HCEC 1CT (cell line): ENCODE results near the gene ADGRB3.
"Not testable (repeated sequence)": the region's sequence is repeated elsewhere in the genome, so short reads cannot be mapped to it uniquely, and the experiment has no call there.

Experiments used
- DNase-seq: peaks from one replicate; pipeline ENCODE4 v3.0.0-alpha.2; 2017

The ADGRB3 gene

DNA sequence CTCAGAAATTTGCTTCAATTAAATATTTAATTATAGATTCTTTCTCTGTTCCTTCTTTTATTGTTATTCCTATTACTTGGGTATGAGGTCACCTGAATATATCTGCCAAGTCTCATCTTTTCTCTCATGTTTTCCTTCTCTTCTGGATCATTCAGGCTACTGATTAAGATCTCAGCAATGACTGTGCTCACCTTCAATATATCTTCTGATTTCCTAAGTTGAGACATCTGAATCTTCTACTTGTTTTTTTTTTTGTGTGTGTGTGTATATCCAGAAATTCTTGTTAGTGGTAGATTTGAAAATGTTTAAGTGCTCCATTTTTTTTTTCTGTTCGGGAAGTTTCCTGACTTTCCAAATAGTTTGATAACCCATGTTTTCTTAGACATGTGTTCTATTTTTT lies 108.0 kb downstream of the ADGRB3 start:
- no peak for DNase-seq

DNA sequence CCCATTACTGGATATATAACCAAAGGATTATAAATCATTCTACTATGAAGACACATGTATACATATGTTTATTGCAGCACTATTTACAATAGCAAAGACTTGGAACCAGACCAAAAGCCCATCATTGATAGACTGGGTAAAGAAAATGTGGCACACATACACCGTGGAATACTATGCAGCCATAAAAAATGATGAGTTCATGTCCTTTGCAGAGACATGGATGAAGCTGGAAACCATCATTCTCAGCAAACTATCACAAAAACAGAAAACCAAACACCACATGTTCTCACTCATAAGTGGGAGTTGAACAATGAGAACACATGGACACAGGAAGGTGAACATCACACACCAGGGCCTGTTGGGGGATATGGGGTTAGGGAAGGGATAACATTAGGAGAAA lies 109.3 kb downstream of the ADGRB3 start:
- DNase-seq: not testable (repeated sequence)

DNA sequence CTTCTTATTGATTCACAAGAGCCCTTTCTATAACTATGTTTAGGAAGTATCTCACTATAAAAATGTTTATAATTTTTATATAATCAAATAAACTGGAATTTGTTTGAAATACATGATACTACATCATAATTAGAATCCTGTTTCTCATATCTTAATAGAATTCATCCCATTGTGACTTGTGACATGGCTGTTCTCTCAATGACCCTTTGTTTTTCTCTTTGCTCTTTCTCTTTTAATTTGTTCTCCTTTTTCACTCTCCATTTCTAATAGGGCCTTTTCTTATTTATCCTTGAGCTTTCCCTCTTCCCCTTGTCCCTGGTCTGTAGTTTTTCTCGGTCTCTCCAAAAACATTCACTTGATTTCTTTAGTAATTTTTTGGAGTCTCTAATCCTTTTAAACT lies 111.3 kb downstream of the ADGRB3 start:
- DNase-seq: no peak

DNA sequence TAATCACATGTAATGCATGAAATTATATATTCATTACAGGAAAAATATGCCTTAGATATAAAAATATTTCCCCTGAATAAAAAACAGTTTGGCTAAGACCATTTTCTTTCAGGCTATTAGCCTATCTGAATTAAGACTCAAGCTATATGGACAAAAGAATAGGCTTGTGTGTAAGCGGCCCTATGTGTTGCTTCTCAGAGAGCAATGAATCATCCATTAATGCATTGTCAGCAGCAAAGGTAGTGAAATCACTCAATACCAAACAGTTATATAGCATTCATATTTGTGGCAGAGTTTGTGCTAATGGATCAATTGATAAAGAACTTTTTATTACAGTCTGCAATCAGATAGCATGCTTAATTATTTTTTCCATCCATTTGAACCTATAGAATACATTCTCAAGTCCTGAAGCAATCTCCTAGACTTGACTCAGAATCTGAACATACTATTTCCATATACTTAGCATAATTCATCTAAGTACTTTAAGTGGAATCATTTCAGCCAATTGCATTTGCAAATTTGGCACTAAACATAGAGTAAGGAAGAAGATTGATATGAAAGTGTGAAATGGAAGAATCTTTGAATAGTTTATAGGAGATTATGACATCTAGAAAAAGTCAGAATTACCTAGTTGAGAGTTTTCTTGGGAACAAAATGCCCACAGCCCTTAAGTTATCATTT lies 112.2 kb downstream of the ADGRB3 start:
- no peak for DNase-seq

GRCh38 chr6:68747832-68748231 lies 112.8 kb downstream of the ADGRB3 start:
- DNase-seq: not testable (repeated sequence)

- DNase-seq: no peak
These were observed 119.7 kb downstream of the ADGRB3 start for GRCh38 chr6:68754681-68755213.

- no peak for DNase-seq
These were observed 121.6 kb downstream of the ADGRB3 start for GRCh38 chr6:68756454-68757375.

DNA sequence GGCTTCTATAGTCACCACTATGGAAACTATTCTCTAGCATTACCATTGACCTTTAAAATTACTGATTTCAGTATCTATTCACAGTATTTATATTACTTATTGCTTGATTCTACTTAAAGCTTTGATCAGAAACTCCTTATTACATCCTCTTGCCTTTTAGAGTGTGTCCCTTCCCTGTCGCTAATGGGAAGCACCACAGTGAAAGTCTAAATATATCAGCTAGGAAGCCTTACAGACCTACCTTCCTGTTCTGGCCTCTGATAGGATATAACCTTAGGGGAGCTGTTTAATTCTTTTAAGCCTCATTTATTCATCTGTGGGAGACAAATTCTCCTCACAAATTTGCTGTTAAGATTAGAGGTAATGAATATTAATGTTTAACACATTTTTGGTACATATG lies 122.7 kb downstream of the ADGRB3 start:
- DNase-seq: no peak

DNA sequence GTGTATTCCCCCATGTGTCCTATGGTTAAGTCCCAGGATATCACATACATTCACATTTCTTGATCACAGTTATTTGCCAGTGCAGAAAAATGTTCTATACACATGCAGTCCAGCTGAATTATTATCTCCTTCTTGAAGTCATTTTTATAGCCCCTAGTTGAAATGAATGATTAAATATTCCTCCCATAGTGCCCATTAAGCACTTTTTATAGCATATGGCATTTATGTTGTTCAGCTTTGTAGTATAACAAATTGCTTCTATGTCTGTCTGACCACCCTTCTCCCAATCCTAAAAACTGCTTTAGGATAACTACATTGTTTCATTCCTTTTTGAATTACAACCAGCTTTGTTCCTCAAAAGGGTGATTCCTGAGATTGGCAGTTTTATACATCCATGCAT lies 123.5 kb downstream of the ADGRB3 start:
- no peak for DNase-seq

DNA sequence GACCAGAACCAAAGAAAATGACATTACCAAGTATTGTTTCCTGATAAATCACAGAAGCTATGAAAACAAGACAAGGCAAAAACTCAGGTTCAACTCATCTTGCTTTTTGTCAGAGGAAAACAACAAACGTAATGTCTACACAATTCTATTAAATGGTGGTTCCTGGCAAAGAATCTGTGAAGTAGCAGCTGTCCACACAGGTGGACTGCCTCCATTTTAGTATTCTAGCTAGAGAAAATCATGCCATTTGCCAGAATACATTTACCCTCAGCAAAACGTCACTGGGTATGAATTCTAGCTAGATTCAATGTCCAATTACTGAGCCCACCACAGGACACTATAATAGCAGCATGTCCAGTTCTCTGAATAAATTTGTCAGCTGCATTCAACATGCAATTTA lies 125.4 kb downstream of the ADGRB3 start:
- DNase-seq: no peak

DNA sequence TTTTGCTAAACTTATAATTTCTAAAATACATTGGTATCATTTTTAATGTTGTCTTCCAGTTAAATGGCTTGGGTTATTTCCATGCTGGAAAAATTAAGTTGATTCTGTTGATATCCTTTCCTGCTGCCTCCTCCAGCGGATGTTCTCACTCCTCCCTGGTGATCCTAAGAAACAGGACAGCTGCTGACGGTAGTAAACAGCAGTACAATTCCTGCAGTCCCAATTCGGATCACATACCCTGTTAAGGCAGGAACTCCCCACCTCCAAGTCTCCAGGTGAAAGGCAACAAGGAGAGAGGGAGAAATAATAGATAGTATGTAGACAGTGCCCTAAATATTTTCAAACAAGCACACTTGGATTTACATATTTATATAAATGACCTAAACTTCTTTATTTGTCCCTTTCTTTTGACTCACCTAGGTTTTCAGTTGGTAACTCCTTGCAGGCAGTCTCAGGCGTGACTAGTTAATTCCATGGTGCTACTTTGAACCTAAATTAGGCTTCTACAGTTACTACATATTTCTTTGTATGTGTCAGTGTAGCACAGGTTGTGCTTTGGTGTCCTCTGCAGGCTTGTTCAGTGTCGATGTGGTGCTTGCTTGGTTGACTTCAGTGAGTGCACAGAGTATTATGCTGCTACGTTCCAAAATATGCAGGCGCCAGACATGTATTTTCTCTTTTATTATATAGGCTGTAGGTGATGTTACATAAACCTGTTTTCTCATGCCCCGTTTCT lies 126.0 kb downstream of the ADGRB3 start:
- no peak for DNase-seq

GRCh38 chr6:68761985-68762384 lies 126.9 kb downstream of the ADGRB3 start:
- no peak for DNase-seq

DNA sequence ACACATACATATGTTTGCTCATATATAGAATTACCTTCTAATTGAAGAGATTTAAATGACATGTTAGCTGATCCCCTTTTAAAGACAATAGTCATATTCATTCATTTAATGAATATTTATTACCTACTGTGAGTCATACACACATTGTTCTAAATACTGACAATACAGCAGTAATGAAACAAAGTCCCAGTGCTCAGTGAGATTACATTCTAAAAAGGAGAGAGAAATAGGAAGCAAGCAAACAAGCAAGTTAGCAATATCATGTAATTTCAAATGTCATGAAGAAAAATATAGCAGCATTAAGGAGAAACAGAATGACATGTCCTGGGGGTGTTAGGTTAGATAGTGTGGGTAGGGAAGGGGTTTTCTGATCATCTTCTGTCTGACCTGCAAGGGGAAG lies 136.3 kb downstream of the ADGRB3 start:
- DNase-seq: no peak

DNA sequence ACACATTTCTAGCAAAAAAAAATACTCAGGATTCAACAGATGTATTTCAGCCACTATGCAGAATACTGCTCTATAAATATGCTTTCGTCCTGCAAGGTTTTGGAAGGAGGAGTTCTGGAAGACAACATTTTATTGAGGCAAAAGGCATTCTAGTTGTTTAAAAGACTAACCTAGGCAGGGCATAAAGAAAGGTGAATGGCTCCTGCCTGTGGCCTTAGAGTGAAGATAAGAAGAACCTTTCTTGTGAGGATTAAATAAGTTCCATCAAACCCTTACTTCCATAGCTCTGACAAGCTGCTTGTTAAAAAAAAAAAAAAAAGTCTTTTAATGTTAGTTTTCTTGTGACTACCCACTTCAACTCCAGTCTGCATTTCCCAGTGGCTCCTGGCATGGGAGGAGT lies 139.8 kb downstream of the ADGRB3 start:
- no peak for DNase-seq

GRCh38 chr6:68776354-68776753 lies 141.3 kb downstream of the ADGRB3 start:
- DNase-seq: no peak

GRCh38 chr6:68777956-68778355 lies 142.9 kb downstream of the ADGRB3 start:
- DNase-seq: no peak

DNA sequence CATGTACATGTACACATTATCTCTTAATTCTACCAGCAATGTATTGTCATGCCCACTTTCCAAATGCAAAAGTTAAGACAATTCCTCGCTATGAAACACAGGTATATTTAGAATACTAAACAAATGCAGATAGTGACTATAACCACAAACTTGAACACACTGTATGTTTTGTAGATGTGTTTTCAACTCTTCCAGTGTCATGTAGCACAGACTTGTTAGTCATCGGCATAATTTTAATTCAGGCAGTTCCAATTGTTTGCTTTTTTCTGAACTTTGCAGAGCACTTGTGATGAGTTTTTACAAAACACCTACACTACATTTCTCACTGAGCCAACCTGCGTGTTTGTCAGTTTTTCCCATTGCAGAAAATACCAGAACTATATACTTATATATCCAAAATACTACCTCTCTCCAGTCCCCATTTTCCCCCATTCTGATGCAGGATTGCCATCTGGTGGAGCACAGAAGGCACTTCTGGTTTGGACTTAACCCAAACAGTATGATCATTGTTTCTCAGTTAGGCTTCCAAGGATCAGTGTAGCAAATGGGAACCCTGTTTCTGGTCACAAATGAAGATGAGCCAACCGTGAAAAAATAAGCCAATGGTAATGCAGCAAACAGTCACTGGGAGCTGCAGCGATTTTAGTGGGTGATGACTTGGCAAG lies 143.4 kb downstream of the ADGRB3 start:
- peak; percentile 4 for DNase-seq

DNA sequence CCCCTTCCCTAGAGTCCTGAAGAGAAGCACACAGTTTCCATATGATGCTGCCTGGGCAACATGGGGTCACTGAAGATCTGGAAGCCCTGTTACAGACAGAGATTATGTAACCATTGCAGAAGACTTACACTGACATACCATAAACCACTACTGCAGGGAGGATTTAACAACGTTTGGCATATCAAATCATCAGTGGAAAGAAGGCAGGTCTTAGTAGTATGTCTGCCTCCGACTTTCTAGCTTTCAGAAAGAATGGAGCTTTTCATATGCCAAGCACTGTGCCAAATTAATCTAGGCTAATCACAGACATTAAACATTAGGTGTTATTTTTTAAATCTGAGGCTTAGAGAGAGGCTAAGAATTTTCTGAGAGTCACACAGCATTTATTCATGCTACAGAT lies 144.3 kb downstream of the ADGRB3 start:
- DNase-seq: no peak

DNA sequence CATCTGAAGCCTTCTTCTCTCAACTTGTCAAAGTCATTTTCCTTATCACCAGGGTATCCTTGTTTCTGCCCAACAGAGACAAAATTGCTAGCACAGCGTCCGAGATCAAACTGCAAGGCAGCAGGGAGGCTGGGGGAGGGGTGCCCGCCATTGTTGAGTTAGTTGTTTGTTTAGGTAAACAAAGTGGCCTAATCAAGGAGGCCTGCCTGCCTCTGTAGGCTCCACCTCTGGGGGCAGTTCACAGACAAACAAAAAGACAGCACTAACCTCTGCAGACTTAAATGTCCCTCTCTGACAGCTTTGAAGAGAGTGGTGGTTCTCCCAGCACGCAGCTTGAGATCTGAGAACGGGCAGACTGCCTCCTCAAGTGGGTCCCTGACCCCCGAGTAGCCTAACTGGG lies 155.0 kb downstream of the ADGRB3 start:
- not testable (repeated sequence) for DNase-seq

GRCh38 chr6:68814976-68815375 lies 179.9 kb downstream of the ADGRB3 start:
- DNase-seq: not testable (repeated sequence)

- DNase-seq: no peak
These were observed 191.4 kb downstream of the ADGRB3 start for GRCh38 chr6:68826501-68826900.

DNA sequence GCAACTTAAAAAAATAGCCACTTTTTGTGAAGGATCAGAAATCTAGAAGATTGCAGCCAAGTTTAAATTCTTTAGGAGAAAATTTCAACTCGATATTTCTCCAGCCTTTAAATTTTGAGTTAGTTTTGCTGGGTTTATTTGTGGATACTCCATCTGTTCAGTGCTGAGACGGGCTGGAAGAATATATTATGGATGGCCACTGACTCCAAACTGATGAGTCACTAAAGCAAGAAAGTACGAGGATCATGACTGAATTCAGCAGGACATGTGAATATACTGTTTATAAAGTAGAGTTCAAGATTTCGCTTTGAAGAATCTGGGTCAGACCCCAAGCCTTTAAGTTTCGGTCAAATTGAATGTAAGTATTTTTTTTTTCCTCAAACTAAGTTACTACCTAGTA lies 199.5 kb downstream of the ADGRB3 start:
- no peak for DNase-seq

DNA sequence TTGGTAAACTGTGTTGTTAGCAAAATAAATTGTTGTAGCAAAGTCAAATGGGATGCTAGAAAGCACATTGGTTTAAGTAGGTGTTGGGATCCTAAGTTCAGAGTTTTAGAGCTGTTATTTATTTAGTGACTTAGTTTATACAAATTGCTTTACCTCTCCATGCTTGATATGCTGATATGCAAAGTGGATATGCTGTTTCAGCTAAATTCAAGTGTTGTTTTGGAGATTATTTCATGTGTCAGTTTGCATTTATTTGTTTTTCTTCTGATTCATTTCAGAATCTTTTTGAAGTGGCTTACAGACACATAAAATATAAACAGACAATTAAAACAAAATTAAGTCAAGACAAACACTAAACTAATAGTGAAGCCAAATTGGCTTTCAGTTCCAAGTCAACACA lies 203.5 kb downstream of the ADGRB3 start:
- DNase-seq: no peak
